HepG2 (cell line): ENCODE measurements around the gene RUVBL1. TPM values are rescaled to one million over a fixed set of nuclear protein-coding genes. Genes with fewer than 3 reads are reported as not detected.

Source experiments
- ATAC-seq: fragments of 200-7000 bp; cut with Tn5 transposase; 3 replicates; pipeline ENCODE4 v1.9.1; 2020; ENCODE audit warnings: mild to moderate bottlenecking, moderate library complexity
- BruUV-seq: library from RNA; stranded (reverse); fragments of 400-500 nt; replicated peaks from 2 replicates; lab custom pipeline; 2021; lab: Mats Ljungman, UMichigan
- CTCF ChIA-PET: fragments of 300-600 bp; formaldehyde crosslinking; extraction: SDS; loops from one replicate; lab custom pipeline; 2021; ENCODE audit warnings: low total read pairs, inconsistent platforms, low intra/inter-chr PET ratio; lab: Yijun Ruan, JAX
- POLR2A ChIA-PET: fragments of 350-600 bp; sonication (Branson Sonifier 250); formaldehyde crosslinking; loops from one replicate; lab custom pipeline; 2020; ENCODE audit warnings: antibody characterized with exemption, inconsistent platforms; lab: Yijun Ruan, JAX
- DNase-seq: peaks from one replicate; pipeline ENCODE4 v3.0.0-alpha.2; 2015; ENCODE audit warnings: low spot score
- FAIRE-seq: peaks from 3 replicates; lab custom pipeline; 2011; peaks lifted over from hg19 to GRCh38; lab: Jason Lieb, UNC
- H2AFZ ChIP-seq: one replicate; pipeline ENCODE4 v1.6.1; 2011; ENCODE audit warnings: low read length, inconsistent platforms
- H3K27ac ChIP-seq: fragments of 300-600 bp; 3 replicates; pipeline ENCODE4 v1.8.0; 2011; ENCODE audit warnings: mixed run types, mild to moderate bottlenecking, mixed read lengths, low read length, inconsistent platforms; ENCODE audit not compliant: insufficient read depth; ENCODE audit errors: extremely low read length
- H3K27me3 ChIP-seq, 2 experiments: fragments of 200-600 bp in 1 of 2; 2 replicates in 1 of 2; 3 replicates in 1 of 2; pipeline versions ENCODE4 v1.6.0 to v1.8.0; 2011; ENCODE audit warnings: low read length in 2 of 2, mild to moderate bottlenecking in 2 of 2, moderate library complexity in 2 of 2, inconsistent platforms in 1 of 2; ENCODE audit not compliant: insufficient read depth in 2 of 2, control insufficient read depth in 1 of 2
- H3K36me3 ChIP-seq, 2 experiments: fragments of 200-600 bp in 1 of 2; replicated peaks in 1 of 2; 2 replicates in 1 of 2; 3 replicates in 1 of 2; pipeline versions ENCODE4 v1.5.1 to v1.8.0; 2011; ENCODE audit warnings: low read length in 2 of 2, inconsistent platforms in 1 of 2; ENCODE audit not compliant: insufficient read depth in 2 of 2, control insufficient read depth in 1 of 2
- H3K4me1 ChIP-seq: 2 replicates; pipeline ENCODE4 v1.5.1; 2012; ENCODE audit warnings: low read length, inconsistent platforms; ENCODE audit not compliant: insufficient read depth
- H3K4me2 ChIP-seq: 2 replicates; pipeline ENCODE4 v1.6.0; 2011; ENCODE audit warnings: low read depth, low read length, inconsistent platforms
- H3K4me3 ChIP-seq, 3 experiments: fragments of 200-600 bp in 1 of 3; sonication (generic), shearing (Covaris generic) in 1 of 3; replicated peaks in 1 of 3; 2 replicates each; pipeline ENCODE4 v1.5.1; 2011 to 2016; ENCODE audit warnings: low read length in 3 of 3, inconsistent platforms in 2 of 3, low read depth in 2 of 3, mild to moderate bottlenecking in 2 of 3, control low read depth in 1 of 3, mixed read lengths in 1 of 3; ENCODE audit not compliant: insufficient read depth in 1 of 3
- H3K79me2 ChIP-seq: one replicate; pipeline ENCODE4 v1.6.1; 2011; ENCODE audit warnings: low read length, inconsistent platforms; ENCODE audit not compliant: insufficient read depth
- H3K9ac ChIP-seq: 2 replicates; pipeline ENCODE4 v1.6.0; 2011; ENCODE audit warnings: mild to moderate bottlenecking, low read depth, low read length, inconsistent platforms; ENCODE audit not compliant: insufficient read depth
- H3K9me3 ChIP-seq: 2 replicates; pipeline ENCODE4 v1.5.1; 2012; ENCODE audit warnings: mild to moderate bottlenecking, low read length
- H4K20me1 ChIP-seq: 2 replicates; pipeline ENCODE4 v1.6.0; 2011; ENCODE audit warnings: inconsistent platforms, mild to moderate bottlenecking, low read length, moderate library complexity; ENCODE audit not compliant: insufficient read depth
- AGO2 ChIP-seq: fragments of 200-400 bp; formaldehyde crosslinking; optimal IDR thresholded peaks from 2 replicates; pipeline ENCODE3; 2017; ENCODE audit warnings: mild to moderate bottlenecking, low read depth, low read length, moderate library complexity
- HMGA1 ChIP-seq: sonication (generic); formaldehyde crosslinking; conservative IDR thresholded peaks from 2 replicates; pipeline ENCODE4 v1.4.0; 2020; ENCODE audit warnings: missing genetic modification reagents
- MIXL1 ChIP-seq: IDR thresholded peaks from 2 replicates; pipeline ENCODE4 v1.6.1; 2016
- NFATC3 ChIP-seq: sonication (generic); formaldehyde crosslinking; IDR thresholded peaks from 2 replicates; pipeline ENCODE4 v1.5.1; 2020; ENCODE audit warnings: mild to moderate bottlenecking, missing genetic modification reagents
- POLR2AphosphoS2 ChIP-seq: IDR thresholded peaks from 2 replicates; pipeline ENCODE4 v1.6.1; 2011; ENCODE audit warnings: low read depth, low read length, improper control_type of control experiment
- RAD21 ChIP-seq: fragments of 450-650 bp; formaldehyde crosslinking; IDR thresholded peaks from 2 replicates; pipeline ENCODE4 v1.5.0; 2020; ENCODE audit warnings: mild to moderate bottlenecking
- RBFOX2 ChIP-seq: fragments of 200-400 bp; formaldehyde crosslinking; IDR thresholded peaks from 2 replicates; pipeline ENCODE4 v1.6.1; 2017; ENCODE audit warnings: low read depth, mild to moderate bottlenecking, low read length
- TAF1 ChIP-seq: sonication (generic); formaldehyde crosslinking; IDR thresholded peaks from 2 replicates; pipeline ENCODE4 v1.4.0; 2020; ENCODE audit warnings: missing genetic modification reagents
- THAP11 ChIP-seq: IDR thresholded peaks from 2 replicates; pipeline ENCODE4 v1.6.1; 2016; ENCODE audit warnings: missing biosample characterization, missing genetic modification reagents
- ZBTB38 ChIP-seq: sonication (generic); formaldehyde crosslinking; IDR thresholded peaks from 2 replicates; pipeline ENCODE4 v1.5.1; 2020; ENCODE audit warnings: mild to moderate bottlenecking, missing genetic modification reagents
- ZFP1 ChIP-seq: IDR thresholded peaks from 2 replicates; pipeline ENCODE4 v1.6.1; 2016
- ZNF7 ChIP-seq: IDR thresholded peaks from 2 replicates; pipeline ENCODE4 v1.6.1; 2016; ENCODE audit warnings: missing biosample characterization, missing genetic modification reagents
- ZNF709 ChIP-seq: sonication (generic); formaldehyde crosslinking; IDR thresholded peaks from 2 replicates; pipeline ENCODE4 v1.5.0; 2020; ENCODE audit warnings: mild to moderate bottlenecking, missing genetic modification reagents
- ZNF841 ChIP-seq: sonication (generic); formaldehyde crosslinking; IDR thresholded peaks from 2 replicates; pipeline ENCODE4 v1.8.1; 2023; ENCODE audit warnings: missing genetic modification reagents, borderline replicate concordance
- WGBS: methylation state at CpG from one replicate; pipeline ENCODE4 v1.1.6; 2017; ENCODE audit warnings: low lambda C conversion rate; 5-methylcytosine and 5-hydroxymethylcytosine counted together
- in situ Hi-C: cut with HindIII; loops from 2 replicates; pipeline ENCODE4 v1.10.0; 2017; ENCODE audit warnings: low pct_unique_long_range_greater_than_20kb; ENCODE audit not compliant: extremely low pct_ligation_motif_present
- intact Hi-C: fragments of 100-400 bp; cut with micrococcal nuclease; formaldehyde crosslinking; loops from one replicate; pipeline ENCODE4 v1.10.0; 2022; ENCODE audit not compliant: unreplicated experiment
- polyA plus RNA-seq, 8 experiments: library from polyadenylated mRNA; depleted of rRNA in 3 of 8; stranded (reverse) in 7 of 8; unstranded in 1 of 8; fragments of >200 nt; fragmentation: Illumina TruSeq in 4 of 8; extraction: Trizol in 4 of 8; gene quantifications; 2 replicates each; pipeline versions ENCODE4 v1.2.1 to v1.2.3, GENCODE V29; 2011 to 2016; ENCODE audit warnings: low read depth in 4 of 8, missing spikeins in 1 of 8, mixed read lengths in 1 of 8; ENCODE audit not compliant: insufficient read depth in 1 of 8
- total RNA-seq, 5 experiments: library from RNA; depleted of rRNA; stranded (reverse); fragments of >200 nt; fragmentation: Illumina TruSeq; extraction: Trizol; gene quantifications; 2 replicates each; pipeline ENCODE4 v1.2.3, GENCODE V29; 2016; ENCODE audit warnings: low read depth in 1 of 5
- TF ChIP-seq, protein P1 (sequence below): sonication (generic); formaldehyde crosslinking; IDR thresholded peaks from 2 replicates; pipeline ENCODE4 v1.4.0; 2020; ENCODE audit warnings: missing genetic modification reagents, borderline replicate concordance
- TF ChIP-seq, protein P2 (sequence below): sonication (generic); formaldehyde crosslinking; IDR thresholded peaks from 2 replicates; pipeline ENCODE4 v1.8.1; 2023; ENCODE audit warnings: missing genetic modification reagents, inconsistent platforms, borderline replicate concordance
- TF ChIP-seq, protein P3 (sequence below): sonication (generic); formaldehyde crosslinking; IDR thresholded peaks from 2 replicates; pipeline ENCODE4 v1.4.0; 2020; ENCODE audit warnings: mild to moderate bottlenecking, missing genetic modification reagents

RUVBL1 gene
- total and polyA plus RNA-seq, 2 of the 13 experiments (the other 11 are each of a cell fraction or from before 2014, with no cell fraction given): 32.7 to 86.3 TPM

DNA sequence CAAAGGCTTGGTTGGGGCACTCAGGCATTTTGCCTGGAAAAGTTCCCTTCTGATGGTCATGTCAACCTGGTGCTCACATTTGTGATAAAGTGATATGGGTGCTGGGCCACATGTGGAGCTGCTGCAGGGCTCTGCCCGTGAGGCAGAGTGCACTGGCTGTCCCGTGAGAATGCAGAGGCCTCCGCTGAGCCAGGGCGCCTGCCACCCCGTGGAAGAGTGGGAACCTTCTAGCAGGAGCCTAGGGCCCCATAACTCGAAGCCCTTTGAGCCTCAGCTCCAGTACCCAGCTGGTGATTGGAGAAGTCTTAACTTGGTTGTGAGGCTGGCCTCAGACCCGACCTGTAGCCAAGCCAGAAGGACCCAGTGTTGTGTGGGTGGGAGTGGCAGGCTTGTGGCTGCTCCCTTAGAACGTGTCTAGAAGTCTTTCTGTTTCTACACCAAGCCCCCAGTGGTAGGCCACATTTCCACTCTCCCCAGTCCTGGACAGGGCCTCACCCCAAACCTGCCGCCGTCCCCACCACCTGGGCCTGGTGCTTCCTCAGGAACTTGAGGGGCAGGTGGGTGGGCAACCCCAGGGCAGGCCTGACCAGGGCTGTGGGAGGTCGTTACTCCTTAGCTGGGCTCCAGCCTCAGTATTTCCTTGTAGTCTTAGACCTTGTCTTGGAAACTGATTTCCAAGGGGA lies 51.7 kb downstream of the RUVBL1 start:
- peaks cover 38 to 64% of the 10 kb centered on the region in 2 experiments for H3K36me3 ChIP-seq
- in situ Hi-C loops (no loop called here), intact Hi-C loops (no loop called here)
- DNase-seq: no peak
- ATAC-seq: peak; percentile 9
- no peaks in the 10 kb centered on the region for H3K9me3 ChIP-seq
- no peak overlapping the region for H3K27ac ChIP-seq
- no peak for FAIRE-seq
- 100% methylated on average over 2 of the region's 11 CpGs for WGBS
- no peaks in the 10 kb centered on the region for H3K79me2 ChIP-seq
- H2AFZ ChIP-seq: no peak overlapping the region
- no peak overlapping the region for H3K4me3 ChIP-seq
- ChIA-PET CTCF (no interaction called here), POLR2A (no interaction called here)
- peaks cover 19% of the 10 kb centered on the region for H4K20me1 ChIP-seq
- H3K27me3 ChIP-seq: no peaks in the 10 kb centered on the region
- no TSS peak for BruUV-seq
- no peak overlapping the region for H3K9ac ChIP-seq
- H3K4me2 ChIP-seq: no peak overlapping the region
- H3K4me1 ChIP-seq: no peaks in the 10 kb centered on the region
- no peak for TF ChIP-seq NFATC3
- TF ChIP-seq, protein P1, sequence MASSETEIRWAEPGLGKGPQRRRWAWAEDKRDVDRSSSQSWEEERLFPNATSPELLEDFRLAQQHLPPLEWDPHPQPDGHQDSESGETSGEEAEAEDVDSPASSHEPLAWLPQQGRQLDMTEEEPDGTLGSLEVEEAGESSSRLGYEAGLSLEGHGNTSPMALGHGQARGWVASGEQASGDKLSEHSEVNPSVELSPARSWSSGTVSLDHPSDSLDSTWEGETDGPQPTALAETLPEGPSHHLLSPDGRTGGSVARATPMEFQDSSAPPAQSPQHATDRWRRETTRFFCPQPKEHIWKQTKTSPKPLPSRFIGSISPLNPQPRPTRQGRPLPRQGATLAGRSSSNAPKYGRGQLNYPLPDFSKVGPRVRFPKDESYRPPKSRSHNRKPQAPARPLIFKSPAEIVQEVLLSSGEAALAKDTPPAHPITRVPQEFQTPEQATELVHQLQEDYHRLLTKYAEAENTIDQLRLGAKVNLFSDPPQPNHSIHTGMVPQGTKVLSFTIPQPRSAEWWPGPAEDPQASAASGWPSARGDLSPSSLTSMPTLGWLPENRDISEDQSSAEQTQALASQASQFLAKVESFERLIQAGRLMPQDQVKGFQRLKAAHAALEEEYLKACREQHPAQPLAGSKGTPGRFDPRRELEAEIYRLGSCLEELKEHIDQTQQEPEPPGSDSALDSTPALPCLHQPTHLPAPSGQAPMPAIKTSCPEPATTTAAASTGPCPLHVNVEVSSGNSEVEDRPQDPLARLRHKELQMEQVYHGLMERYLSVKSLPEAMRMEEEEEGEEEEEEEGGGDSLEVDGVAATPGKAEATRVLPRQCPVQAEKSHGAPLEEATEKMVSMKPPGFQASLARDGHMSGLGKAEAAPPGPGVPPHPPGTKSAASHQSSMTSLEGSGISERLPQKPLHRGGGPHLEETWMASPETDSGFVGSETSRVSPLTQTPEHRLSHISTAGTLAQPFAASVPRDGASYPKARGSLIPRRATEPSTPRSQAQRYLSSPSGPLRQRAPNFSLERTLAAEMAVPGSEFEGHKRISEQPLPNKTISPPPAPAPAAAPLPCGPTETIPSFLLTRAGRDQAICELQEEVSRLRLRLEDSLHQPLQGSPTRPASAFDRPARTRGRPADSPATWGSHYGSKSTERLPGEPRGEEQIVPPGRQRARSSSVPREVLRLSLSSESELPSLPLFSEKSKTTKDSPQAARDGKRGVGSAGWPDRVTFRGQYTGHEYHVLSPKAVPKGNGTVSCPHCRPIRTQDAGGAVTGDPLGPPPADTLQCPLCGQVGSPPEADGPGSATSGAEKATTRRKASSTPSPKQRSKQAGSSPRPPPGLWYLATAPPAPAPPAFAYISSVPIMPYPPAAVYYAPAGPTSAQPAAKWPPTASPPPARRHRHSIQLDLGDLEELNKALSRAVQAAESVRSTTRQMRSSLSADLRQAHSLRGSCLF: no peak
- TF ChIP-seq AGO2: peak; percentile 79
- no peak for TF ChIP-seq ZBTB38 (CRISPR knock-in tag)
- TF ChIP-seq ZNF709 (CRISPR knock-in tag): no peak
- TF ChIP-seq, protein P2, sequence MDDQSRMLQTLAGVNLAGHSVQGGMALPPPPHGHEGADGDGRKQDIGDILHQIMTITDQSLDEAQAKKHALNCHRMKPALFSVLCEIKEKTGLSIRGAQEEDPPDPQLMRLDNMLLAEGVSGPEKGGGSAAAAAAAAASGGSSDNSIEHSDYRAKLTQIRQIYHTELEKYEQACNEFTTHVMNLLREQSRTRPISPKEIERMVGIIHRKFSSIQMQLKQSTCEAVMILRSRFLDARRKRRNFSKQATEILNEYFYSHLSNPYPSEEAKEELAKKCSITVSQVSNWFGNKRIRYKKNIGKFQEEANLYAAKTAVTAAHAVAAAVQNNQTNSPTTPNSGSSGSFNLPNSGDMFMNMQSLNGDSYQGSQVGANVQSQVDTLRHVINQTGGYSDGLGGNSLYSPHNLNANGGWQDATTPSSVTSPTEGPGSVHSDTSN: no peak
- no peak for TF ChIP-seq TAF1
- no peak for TF ChIP-seq ZNF841 (CRISPR knock-in tag)
- TF ChIP-seq THAP11 (CRISPR knock-in tag): no peak
- no peak for TF ChIP-seq MIXL1 (CRISPR knock-in tag)
- no peak for TF ChIP-seq HMGA1 (CRISPR knock-in tag)
- TF ChIP-seq, protein P3, sequence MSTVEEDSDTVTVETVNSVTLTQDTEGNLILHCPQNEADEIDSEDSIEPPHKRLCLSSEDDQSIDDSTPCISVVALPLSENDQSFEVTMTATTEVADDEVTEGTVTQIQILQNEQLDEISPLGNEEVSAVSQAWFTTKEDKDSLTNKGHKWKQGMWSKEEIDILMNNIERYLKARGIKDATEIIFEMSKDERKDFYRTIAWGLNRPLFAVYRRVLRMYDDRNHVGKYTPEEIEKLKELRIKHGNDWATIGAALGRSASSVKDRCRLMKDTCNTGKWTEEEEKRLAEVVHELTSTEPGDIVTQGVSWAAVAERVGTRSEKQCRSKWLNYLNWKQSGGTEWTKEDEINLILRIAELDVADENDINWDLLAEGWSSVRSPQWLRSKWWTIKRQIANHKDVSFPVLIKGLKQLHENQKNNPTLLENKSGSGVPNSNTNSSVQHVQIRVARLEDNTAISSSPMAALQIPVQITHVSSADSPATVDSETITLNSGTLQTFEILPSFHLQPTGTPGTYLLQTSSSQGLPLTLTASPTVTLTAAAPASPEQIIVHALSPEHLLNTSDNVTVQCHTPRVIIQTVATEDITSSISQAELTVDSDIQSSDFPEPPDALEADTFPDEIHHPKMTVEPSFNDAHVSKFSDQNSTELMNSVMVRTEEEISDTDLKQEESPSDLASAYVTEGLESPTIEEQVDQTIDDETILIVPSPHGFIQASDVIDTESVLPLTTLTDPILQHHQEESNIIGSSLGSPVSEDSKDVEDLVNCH (CRISPR knock-in tag): no peak
- TF ChIP-seq RBFOX2: peak; percentile 27
- TF ChIP-seq RAD21: 0 out of 2 replicates have a peak, but pooled peaks have one; percentile 6
- no peak for TF ChIP-seq ZFP1 (CRISPR knock-in tag)
- no peak for TF ChIP-seq ZNF7 (CRISPR knock-in tag)
- peak; percentile 38 for TF ChIP-seq POLR2AphosphoS2
